IgD-negative memory B cell (primary cell): ENCODE results near the gene KDM1A. TPM values are rescaled to one million over a fixed set of nuclear protein-coding genes. Genes with fewer than 3 reads are reported as not detected.
"Not testable (repeated sequence)": the region's sequence is repeated elsewhere in the genome, so short reads cannot be mapped to it uniquely, and the experiment has no call there.

Experiments
- H3K27ac Mint-ChIP-seq, 3 donors: one replicate each; pipeline ENCODE4 v1.8.0; 2020 to 2022; ENCODE audit warnings: mild to moderate bottlenecking in 3 of 3, mixed read lengths in 3 of 3, moderate library complexity in 1 of 3
- H3K27me3 Mint-ChIP-seq: one replicate; pipeline ENCODE4 v1.8.0; 2021; ENCODE audit warnings: mixed read lengths
- H3K36me3 Mint-ChIP-seq: one replicate; pipeline ENCODE4 v1.8.0; 2020; ENCODE audit warnings: mild to moderate bottlenecking, mixed read lengths
- H3K4me1 Mint-ChIP-seq, 3 donors: one replicate each; pipeline ENCODE4 v1.8.0; 2020 to 2022; ENCODE audit warnings: mixed read lengths in 3 of 3, mild to moderate bottlenecking in 1 of 3
- H3K4me3 Mint-ChIP-seq, 4 donors: one replicate each; pipeline ENCODE4 v1.8.0; 2020 to 2022; ENCODE audit warnings: mild to moderate bottlenecking in 4 of 4, mixed read lengths in 4 of 4, moderate library complexity in 3 of 4
- H3K9me3 Mint-ChIP-seq, 3 donors: one replicate each; pipeline ENCODE4 v1.8.0; 2020 to 2021; ENCODE audit warnings: mixed read lengths in 3 of 3, mild to moderate bottlenecking in 1 of 3
- polyA plus RNA-seq: library from polyadenylated mRNA; unstranded; fragments of 300-500 nt; fragmentation: Illumina TruSeq; gene quantifications from one replicate; pipeline ENCODE4 v1.2.3, GENCODE V29; 2021

Gene KDM1A
- 43.8 TPM for polyA plus RNA-seq

- peaks cover 3% of the 10 kb centered on the region for H3K27me3 Mint-ChIP-seq
- peaks cover 0 to 8% (median 0%) of the 10 kb centered on the region in 3 donors for H3K9me3 Mint-ChIP-seq
- H3K36me3 Mint-ChIP-seq = peaks cover 8% of the 10 kb centered on the region
- H3K4me3 Mint-ChIP-seq = peak within 1 kb of the TSS; percentile 96 to 100 (median 99)
- peak within 1 kb of the TSS; percentile 79 to 97 (median 94) for H3K27ac Mint-ChIP-seq
- H3K4me1 Mint-ChIP-seq = peaks cover 26 to 33% (median 31%) of the 10 kb centered on the region in 3 donors
Observed at GRCh38 chr1:23019094-23019862, at the start of gene KDM1A. Gene KDM1A, plus strand, starts transcription at chr1:23019468. Its CDS starts 129 bp downstream, at chr1:23019597.

GRCh38 chr1:22970096-22970495 lies 49.2 kb upstream of the KDM1A start:
- H3K4me3 Mint-ChIP-seq = no peak overlapping the region
- no peaks in the 10 kb centered on the region for H3K4me1 Mint-ChIP-seq
- H3K9me3 Mint-ChIP-seq = peaks cover 3 to 14% (median 6%) of the 10 kb centered on the region in 3 donors
- H3K27me3 Mint-ChIP-seq = peaks cover 39% of the 10 kb centered on the region
- H3K36me3 Mint-ChIP-seq = peaks cover 4% of the 10 kb centered on the region
- no peak overlapping the region for H3K27ac Mint-ChIP-seq

DNA sequence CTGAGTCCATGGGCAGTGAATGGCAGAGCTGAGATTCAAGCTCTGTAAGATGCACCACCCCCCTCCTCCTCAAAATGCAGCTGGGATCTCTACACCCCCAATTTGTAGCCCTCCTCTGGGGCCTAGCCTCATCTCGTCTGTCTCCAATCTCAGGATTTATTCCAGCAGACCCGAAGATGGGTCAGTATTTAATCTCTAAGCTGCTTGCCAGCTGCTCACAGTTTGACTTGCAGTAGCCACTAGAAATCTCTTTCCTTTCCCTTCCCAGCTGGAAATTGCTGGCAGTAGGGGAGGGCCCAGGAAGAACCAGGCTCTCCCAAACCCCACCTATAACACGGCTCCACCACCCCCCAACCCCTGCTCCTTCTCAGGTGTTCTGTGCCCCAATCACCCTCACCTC lies 48.1 kb upstream of the KDM1A start:
- H3K4me1 Mint-ChIP-seq = no peaks in the 10 kb centered on the region
- peak overlapping the region in 1 of 3 donors; percentile 33 for H3K27ac Mint-ChIP-seq
- H3K4me3 Mint-ChIP-seq = no peak overlapping the region
- H3K36me3 Mint-ChIP-seq = peaks cover 4% of the 10 kb centered on the region
- peaks cover 39% of the 10 kb centered on the region for H3K27me3 Mint-ChIP-seq
- peaks cover 3 to 7% (median 6%) of the 10 kb centered on the region in 3 donors for H3K9me3 Mint-ChIP-seq

- Mint-ChIP-seq H3K27ac (no peak overlapping the region), H3K9me3 (peaks cover 0 to 2% (median under 1%) of the 10 kb centered on the region in 3 donors), H3K4me3 (no peak overlapping the region), H3K27me3 (peaks cover 33% of the 10 kb centered on the region), H3K4me1 (peaks cover 0 to 5% (median 0%) of the 10 kb centered on the region in 3 donors), H3K36me3 (peaks cover 2% of the 10 kb centered on the region)
Observed at GRCh38 chr1:22971611-22972405, 47.5 kb upstream of the KDM1A start.

GRCh38 chr1:22972760-22973159 lies 46.5 kb upstream of the KDM1A start, which contains the start of gene LACTBL1:
Gene LACTBL1, minus strand, starts transcription at chr1:22972866. Its CDS starts 550 bp downstream, at chr1:22972316.
- no peak within 1 kb of the TSS for H3K4me3 Mint-ChIP-seq
- H3K27me3 Mint-ChIP-seq = peaks cover 31% of the 10 kb centered on the region
- peaks cover 0 to 5% (median 0%) of the 10 kb centered on the region in 3 donors for H3K4me1 Mint-ChIP-seq
- H3K36me3 Mint-ChIP-seq = peaks cover 2% of the 10 kb centered on the region
- no peak within 1 kb of the TSS for H3K27ac Mint-ChIP-seq
- peaks cover 0 to 2% (median 0%) of the 10 kb centered on the region in 3 donors for H3K9me3 Mint-ChIP-seq

- Mint-ChIP-seq H3K4me1 (peaks cover 0 to 5% (median 0%) of the 10 kb centered on the region in 3 donors), H3K27ac (no peak overlapping the region), H3K9me3 (no peaks in the 10 kb centered on the region), H3K4me3 (no peak overlapping the region), H3K27me3 (peaks cover 18% of the 10 kb centered on the region), H3K36me3 (no peaks in the 10 kb centered on the region)
Observed at GRCh38 chr1:22975694-22976093, 43.6 kb upstream of the KDM1A start.

DNA sequence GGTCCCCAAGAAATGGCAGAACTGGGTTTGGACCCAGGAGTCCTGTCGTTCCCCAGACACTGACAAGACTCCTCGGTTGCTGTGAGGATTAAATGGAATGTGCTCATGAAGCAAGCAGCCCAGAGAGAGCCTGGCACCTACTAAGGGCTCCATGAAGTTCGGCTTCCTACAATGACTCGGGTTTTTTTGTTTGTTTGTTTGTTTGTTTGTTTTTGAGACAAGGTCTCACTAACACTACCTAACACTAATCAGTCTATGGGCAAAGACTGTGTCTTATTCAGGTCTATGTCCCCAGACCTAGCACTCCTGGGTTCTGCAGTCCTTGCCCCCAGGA lies 43.2 kb upstream of the KDM1A start:
- Mint-ChIP-seq H3K27me3 (peaks cover 18% of the 10 kb centered on the region), H3K4me3 (no peak overlapping the region), H3K36me3 (no peaks in the 10 kb centered on the region), H3K9me3 (no peaks in the 10 kb centered on the region), H3K27ac (no peak overlapping the region), H3K4me1 (peaks cover 0 to 5% (median 0%) of the 10 kb centered on the region in 3 donors)

- Mint-ChIP-seq H3K36me3 (no peaks in the 10 kb centered on the region), H3K4me1 (peaks cover 0 to 5% (median 0%) of the 10 kb centered on the region in 3 donors), H3K27ac (peak overlapping the region in 1 of 3 donors; percentile 3), H3K9me3 (no peaks in the 10 kb centered on the region), H3K4me3 (no peak overlapping the region), H3K27me3 (peaks cover 13% of the 10 kb centered on the region)
Observed at GRCh38 chr1:22976461-22977243, 42.6 kb upstream of the KDM1A start.

DNA sequence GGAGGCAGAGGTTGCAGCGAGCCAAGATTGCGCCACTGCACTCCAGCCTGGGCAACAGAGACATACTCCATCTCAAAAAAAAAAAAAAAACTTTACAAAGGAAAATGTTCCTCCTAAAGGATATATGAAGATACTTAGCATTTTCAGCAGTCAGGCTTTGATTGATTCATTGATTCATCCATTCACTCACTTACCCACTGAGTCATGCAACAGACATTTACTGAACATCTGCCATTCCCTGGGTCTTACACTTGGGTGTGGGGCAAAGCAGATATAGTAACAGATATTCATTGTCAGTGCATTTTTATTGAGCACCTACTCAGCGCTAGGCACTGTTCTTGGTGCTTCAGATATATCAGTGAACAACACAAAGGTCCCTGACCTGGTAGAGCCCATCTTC lies 41.0 kb upstream of the KDM1A start:
- Mint-ChIP-seq H3K9me3 (no peaks in the 10 kb centered on the region), H3K4me3 (no peak overlapping the region), H3K36me3 (no peaks in the 10 kb centered on the region), H3K27me3 (peaks cover 1% of the 10 kb centered on the region), H3K4me1 (peaks cover 0 to 5% (median 0%) of the 10 kb centered on the region in 3 donors), H3K27ac (no peak overlapping the region)

- H3K36me3 Mint-ChIP-seq, H3K9me3 Mint-ChIP-seq, H3K27me3 Mint-ChIP-seq, H3K27ac Mint-ChIP-seq, H3K4me3 Mint-ChIP-seq, H3K4me1 Mint-ChIP-seq: not testable (repeated sequence)
Observed at GRCh38 chr1:22980471-22980790, 38.8 kb upstream of the KDM1A start.

DNA sequence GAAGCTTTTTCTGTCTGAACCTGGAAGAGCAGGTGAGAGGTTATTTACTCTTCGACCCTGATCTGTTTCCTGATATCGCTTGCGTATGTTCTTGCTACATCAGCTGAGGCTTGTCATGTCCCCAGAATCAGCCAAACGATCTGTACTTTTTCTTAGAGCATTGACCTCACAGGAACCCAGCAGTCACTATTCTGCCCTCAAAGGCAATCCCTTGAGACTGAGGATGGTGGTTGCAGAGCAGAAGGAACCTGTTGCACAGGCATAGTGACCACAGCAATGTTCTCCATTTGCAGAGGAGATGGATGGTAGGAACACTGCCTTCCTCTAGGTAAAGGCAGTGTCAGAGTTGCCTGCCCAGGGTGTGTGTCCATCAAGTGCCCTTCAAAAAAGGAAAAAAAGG lies 35.3 kb upstream of the KDM1A start:
- peaks cover 5% of the 10 kb centered on the region for H3K27me3 Mint-ChIP-seq
- no peaks in the 10 kb centered on the region for H3K36me3 Mint-ChIP-seq
- H3K4me1 Mint-ChIP-seq = no peaks in the 10 kb centered on the region
- peaks cover 0 to 4% (median 0%) of the 10 kb centered on the region in 3 donors for H3K9me3 Mint-ChIP-seq
- H3K27ac Mint-ChIP-seq = no peak overlapping the region
- no peak overlapping the region for H3K4me3 Mint-ChIP-seq

DNA sequence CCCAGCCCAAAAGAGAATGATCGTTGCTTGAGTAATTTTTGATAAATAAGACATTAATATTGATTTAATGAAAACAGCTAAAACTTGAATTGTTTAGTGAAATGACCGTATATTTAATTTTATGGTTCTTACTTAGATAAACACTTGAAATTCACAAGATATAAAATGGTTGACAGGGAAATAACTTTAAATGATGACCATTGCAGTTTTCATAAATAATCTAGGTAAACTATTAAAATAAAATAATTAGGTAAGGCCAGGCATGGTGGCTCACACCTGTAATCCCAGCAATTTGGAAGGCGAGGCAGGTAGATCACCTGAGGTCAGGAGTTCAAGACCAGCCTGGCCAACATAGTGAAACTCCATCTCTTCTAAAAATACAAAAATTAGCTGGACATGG lies 26.9 kb upstream of the KDM1A start:
- H3K36me3 Mint-ChIP-seq, H3K27me3 Mint-ChIP-seq, H3K9me3 Mint-ChIP-seq, H3K4me3 Mint-ChIP-seq, H3K27ac Mint-ChIP-seq, H3K4me1 Mint-ChIP-seq: not testable (repeated sequence)

GRCh38 chr1:22993220-22993795 lies 26.0 kb upstream of the KDM1A start:
- not testable (repeated sequence) for H3K27me3 Mint-ChIP-seq, H3K4me3 Mint-ChIP-seq, H3K36me3 Mint-ChIP-seq, H3K9me3 Mint-ChIP-seq, H3K4me1 Mint-ChIP-seq, H3K27ac Mint-ChIP-seq

DNA sequence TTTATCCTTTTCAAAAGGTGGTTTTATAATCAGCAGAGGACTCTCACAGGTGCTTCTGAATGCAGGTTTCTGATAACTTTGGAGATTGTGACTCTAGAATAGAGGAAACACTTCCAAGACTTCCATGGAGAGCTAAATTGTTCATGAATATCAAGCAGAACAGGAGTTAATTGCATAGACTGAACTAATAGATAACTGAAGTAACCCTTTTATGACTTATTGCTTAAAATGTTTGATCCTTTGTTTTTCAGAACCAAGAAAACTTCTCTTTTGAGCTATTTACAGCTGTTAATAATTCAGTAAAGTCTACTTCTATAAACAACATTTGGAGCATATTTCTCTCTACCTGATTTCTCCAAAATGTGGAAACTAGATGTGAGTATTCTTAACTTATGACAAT lies 23.5 kb upstream of the KDM1A start:
- peaks cover 0 to 9% (median 6%) of the 10 kb centered on the region in 3 donors for H3K9me3 Mint-ChIP-seq
- H3K4me1 Mint-ChIP-seq = no peaks in the 10 kb centered on the region
- no peak overlapping the region for H3K27ac Mint-ChIP-seq
- H3K4me3 Mint-ChIP-seq = no peak overlapping the region
- peaks cover 4% of the 10 kb centered on the region for H3K27me3 Mint-ChIP-seq
- no peaks in the 10 kb centered on the region for H3K36me3 Mint-ChIP-seq

GRCh38 chr1:22997528-22997927 lies 21.7 kb upstream of the KDM1A start:
- H3K4me3 Mint-ChIP-seq, H3K36me3 Mint-ChIP-seq, H3K9me3 Mint-ChIP-seq, H3K27me3 Mint-ChIP-seq, H3K4me1 Mint-ChIP-seq, H3K27ac Mint-ChIP-seq: not testable (repeated sequence)
